Activated naive CD8-positive, alpha-beta T cell (primary cell): ENCODE results near the gene NKAIN2.

Source experiments
- H3K27ac Mint-ChIP-seq: one replicate; pipeline ENCODE4 v1.8.0; 2021; ENCODE audit warnings: mixed read lengths
- H3K27me3 Mint-ChIP-seq: one replicate; pipeline ENCODE4 v1.8.0; 2021; ENCODE audit warnings: mixed read lengths
- H3K36me3 Mint-ChIP-seq: one replicate; pipeline ENCODE4 v1.8.0; 2021; ENCODE audit warnings: mixed read lengths
- H3K4me1 Mint-ChIP-seq: one replicate; pipeline ENCODE4 v1.8.0; 2021; ENCODE audit warnings: low read depth, mixed read lengths
- H3K4me3 Mint-ChIP-seq: one replicate; pipeline ENCODE4 v1.8.0; 2021; ENCODE audit warnings: mild to moderate bottlenecking, mixed read lengths
- H3K9me3 Mint-ChIP-seq: one replicate; pipeline ENCODE4 v1.8.0; 2021; ENCODE audit warnings: low read depth, mixed read lengths

Gene NKAIN2

DNA sequence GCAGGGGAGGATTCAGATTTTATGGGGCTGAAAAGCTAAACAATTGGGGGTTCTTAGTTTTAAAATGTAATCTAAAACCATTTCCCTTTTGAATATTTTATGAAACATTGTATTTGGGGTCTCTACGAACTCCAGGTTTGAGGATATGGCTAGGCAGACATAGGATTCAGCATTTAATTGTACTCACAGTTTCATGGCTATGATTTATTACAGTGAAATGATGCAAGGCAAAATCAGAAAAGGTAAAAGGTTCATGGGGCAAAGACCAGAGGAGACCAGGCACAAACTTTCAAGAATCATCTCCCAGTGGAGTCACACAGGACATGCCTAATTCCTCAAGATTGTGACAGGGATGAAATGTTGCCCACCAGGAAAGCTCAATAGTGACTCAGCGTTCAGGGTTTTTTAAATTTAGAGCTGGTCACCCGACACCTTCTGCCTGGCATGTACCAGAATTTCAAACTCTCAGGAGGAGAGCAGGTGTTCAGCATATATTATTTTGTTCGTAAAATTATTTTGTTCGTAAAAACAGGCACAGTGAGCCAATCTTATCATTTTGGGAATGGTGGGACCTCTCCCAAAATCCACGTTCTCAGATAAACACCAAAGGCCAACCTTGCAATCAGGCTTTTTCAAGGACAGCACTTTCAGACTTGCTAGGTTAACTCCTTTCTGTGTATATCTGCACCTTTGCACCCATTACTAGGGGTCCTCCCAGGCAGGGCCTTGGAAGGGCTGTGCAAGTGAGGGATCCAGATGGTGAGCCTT is 270.3 kb downstream of the NKAIN2 start:
- H3K4me1 Mint-ChIP-seq, result no peaks in the 10 kb centered on the region
- no peaks in the 10 kb centered on the region for H3K36me3 Mint-ChIP-seq
- peaks cover 5% of the 10 kb centered on the region for H3K9me3 Mint-ChIP-seq
- H3K4me3 Mint-ChIP-seq, result no peak overlapping the region
- H3K27ac Mint-ChIP-seq, result no peak overlapping the region
- no peaks in the 10 kb centered on the region for H3K27me3 Mint-ChIP-seq

DNA sequence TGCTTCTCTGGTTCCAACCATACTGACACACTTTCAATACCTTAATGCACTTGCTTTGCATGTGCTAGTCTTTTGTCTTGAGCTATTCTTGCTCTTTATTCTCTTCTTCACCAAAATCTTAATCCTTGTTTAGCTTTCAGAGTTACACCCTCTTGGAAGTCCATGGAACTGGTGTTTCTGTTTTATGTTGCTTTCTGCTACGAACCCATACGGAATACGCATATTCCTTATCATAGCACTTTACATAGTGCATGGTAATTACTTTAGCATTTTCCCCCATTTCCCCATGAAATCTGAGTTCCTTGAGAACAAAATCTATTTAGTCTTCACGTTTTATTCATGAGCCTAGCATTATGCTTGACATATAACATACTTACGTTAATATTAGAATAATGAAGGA is 270.9 kb downstream of the NKAIN2 start:
- Mint-ChIP-seq H3K4me1 (no peaks in the 10 kb centered on the region), H3K4me3 (no peak overlapping the region), H3K36me3 (no peaks in the 10 kb centered on the region), H3K9me3 (peaks cover 5% of the 10 kb centered on the region), H3K27me3 (no peaks in the 10 kb centered on the region), H3K27ac (no peak overlapping the region)

DNA sequence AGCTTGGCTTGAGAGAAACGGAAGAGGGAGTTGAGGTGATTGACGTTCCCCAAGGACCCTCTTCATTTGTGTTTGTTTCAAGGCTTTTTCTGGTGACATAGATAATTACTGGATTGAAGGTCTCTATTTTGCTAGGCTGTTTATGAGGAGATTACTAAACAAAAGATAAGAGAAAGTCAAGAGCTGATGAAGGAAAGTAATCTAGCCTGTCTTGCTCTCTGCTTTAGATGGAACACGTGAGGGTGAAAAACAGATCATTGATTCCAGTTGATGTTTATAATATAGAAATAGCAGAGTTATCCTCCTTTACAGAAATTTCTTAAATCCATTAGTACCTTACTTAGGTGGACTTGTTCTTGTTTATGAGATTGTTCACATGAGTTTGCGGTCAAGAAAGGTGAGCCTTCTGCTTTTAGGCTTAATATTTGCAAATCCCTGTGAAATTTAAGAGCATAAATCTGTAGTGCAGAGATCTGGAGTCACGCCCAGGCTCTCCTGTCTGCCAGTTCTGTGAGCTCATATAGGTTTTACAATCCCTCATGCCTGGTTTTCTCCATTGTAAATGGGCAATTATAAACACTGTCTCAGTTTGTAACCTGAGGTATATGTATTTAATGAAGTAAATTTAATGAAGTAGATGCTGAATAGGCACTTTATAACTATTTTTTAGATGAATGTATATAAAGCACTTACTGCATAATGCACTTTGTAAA is 272.8 kb downstream of the NKAIN2 start:
- H3K36me3 Mint-ChIP-seq, result no peaks in the 10 kb centered on the region
- no peak overlapping the region for H3K4me3 Mint-ChIP-seq
- H3K4me1 Mint-ChIP-seq, result no peaks in the 10 kb centered on the region
- no peaks in the 10 kb centered on the region for H3K27me3 Mint-ChIP-seq
- H3K27ac Mint-ChIP-seq, result no peak overlapping the region
- peaks cover 3% of the 10 kb centered on the region for H3K9me3 Mint-ChIP-seq

DNA sequence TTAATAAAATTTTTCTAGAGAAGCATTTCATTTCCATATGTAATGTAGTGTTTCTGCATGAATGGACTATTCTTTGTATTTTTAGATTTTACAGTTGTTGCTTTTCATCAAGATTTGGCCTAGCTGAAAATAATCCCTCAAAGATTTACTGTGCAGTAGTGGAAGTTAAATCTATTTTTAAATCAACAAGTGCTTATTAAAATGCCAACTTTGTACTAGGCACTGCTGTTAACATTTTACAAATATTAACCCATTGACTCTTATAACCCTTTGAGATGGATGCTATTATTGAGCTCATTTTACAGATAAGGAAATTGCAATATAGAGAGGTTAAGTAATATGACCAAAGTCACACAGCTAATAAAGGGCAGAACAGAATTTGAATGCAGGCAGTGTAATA is 274.5 kb downstream of the NKAIN2 start:
- Mint-ChIP-seq H3K27ac (no peak overlapping the region), H3K36me3 (no peaks in the 10 kb centered on the region), H3K4me1 (no peaks in the 10 kb centered on the region), H3K27me3 (no peaks in the 10 kb centered on the region), H3K9me3 (no peaks in the 10 kb centered on the region), H3K4me3 (no peak overlapping the region)

DNA sequence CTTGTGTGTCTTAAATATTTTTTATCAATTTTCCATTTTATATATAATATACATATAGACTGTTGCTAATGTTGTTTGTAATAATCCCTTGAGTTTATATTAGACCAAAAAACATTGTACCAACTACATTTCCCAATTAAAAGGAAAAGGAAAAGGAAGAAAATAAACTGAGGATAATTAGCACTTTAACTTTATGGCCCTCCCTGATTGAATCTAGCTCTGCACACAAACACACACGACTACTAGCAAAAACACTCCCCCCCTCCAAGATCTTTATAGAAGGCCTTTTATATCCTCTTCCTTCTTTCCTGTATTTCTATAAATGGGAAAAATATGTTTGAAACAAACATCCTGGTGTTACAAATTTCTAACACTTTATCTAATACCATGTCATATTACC is 276.8 kb downstream of the NKAIN2 start:
- H3K36me3 Mint-ChIP-seq, result no peaks in the 10 kb centered on the region

DNA sequence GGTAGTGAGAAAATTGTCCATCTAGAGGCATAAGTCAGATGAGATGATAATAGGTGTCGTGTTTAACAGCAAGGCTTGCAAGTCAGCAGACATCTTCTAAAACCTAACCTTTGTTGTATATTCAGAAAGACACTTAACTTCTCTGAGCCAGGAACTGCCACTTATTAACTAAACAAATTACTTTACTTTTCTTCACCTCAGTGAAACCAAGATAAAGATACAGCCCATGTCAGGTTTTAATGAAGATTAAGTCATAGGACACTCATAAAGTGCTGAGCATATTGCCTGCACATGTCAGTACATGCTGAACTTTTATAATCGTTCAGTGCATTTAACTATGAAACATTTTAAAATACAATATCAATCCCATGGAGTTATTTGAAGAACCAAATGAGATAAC is 286.8 kb downstream of the NKAIN2 start:
- H3K4me3 Mint-ChIP-seq, result no peak overlapping the region
- H3K9me3 Mint-ChIP-seq, result peaks cover 3% of the 10 kb centered on the region
- no peaks in the 10 kb centered on the region for H3K36me3 Mint-ChIP-seq
- H3K27ac Mint-ChIP-seq, result no peak overlapping the region
- no peaks in the 10 kb centered on the region for H3K27me3 Mint-ChIP-seq
- H3K4me1 Mint-ChIP-seq, result no peaks in the 10 kb centered on the region

More for the DNA sequence above, 276.8 kb downstream of the NKAIN2 start:
- H3K27me3 Mint-ChIP-seq, result no peaks in the 10 kb centered on the region
- no peaks in the 10 kb centered on the region for H3K4me1 Mint-ChIP-seq
- no peaks in the 10 kb centered on the region for H3K9me3 Mint-ChIP-seq
- no peak overlapping the region for H3K27ac Mint-ChIP-seq
- no peak overlapping the region for H3K4me3 Mint-ChIP-seq

DNA sequence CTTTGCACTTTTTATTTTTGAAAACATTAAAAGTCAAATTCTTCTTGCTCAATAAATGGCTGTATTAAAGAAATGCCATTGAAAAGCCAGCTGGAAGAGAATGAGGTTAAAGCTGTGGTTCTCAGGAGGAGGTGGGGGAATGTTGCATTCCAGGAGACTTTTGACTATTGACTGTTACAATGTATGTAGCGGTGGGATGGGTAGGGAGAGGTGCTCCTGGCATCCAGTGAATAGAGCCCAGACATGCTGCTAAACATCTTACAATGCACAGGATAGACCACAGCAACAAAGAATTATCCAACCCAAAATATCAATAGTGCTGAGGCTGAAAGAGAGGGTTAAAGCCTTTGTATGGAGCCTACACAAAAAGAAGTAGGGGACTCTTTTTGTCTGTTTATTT is 295.9 kb downstream of the NKAIN2 start:
- Mint-ChIP-seq H3K27me3 (no peaks in the 10 kb centered on the region), H3K4me1 (no peaks in the 10 kb centered on the region), H3K27ac (no peak overlapping the region), H3K4me3 (no peak overlapping the region), H3K36me3 (no peaks in the 10 kb centered on the region), H3K9me3 (peaks cover 4% of the 10 kb centered on the region)

DNA sequence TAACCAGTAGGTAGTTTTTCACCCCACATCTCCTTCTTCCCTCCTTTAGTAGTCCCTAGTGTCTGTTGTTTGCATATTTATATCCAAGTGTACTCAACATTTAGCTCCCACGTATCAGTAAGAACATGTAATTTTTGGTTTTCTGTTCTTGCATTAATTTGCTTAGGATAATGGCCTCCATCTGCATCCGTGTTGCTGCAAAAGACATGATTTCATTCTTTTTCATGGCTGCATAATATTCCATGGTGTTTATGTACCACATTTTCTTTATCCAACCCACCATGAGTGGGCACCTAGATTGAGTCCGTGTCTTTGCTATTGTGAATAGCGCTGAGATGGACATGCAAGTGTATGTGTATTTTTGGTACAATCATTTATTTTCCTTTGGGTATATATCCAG is 306.8 kb downstream of the NKAIN2 start:
- Mint-ChIP-seq H3K4me1 (no peaks in the 10 kb centered on the region), H3K27me3 (no peaks in the 10 kb centered on the region), H3K9me3 (peaks cover 11% of the 10 kb centered on the region), H3K4me3 (no peak overlapping the region), H3K36me3 (no peaks in the 10 kb centered on the region), H3K27ac (no peak overlapping the region)

DNA sequence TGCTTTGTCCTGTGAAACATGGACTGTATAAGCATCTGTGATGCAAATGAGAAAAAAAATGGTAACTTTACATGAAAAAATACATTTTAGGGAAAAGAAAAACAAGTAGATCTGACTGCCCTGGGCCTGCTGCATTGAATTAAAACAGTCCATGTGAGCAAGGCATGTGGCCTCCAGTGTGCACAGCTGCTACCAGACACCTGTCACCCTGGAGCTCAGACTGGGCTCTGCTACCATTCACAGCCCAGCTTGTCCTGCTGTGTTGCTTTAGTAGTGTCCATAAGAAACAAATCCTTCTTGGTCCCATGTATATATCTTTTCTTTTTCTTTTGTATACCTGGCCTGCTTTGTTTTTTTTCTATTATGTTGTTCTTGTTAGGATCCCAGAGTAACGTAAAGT is 315.9 kb downstream of the NKAIN2 start:
- Mint-ChIP-seq H3K36me3 (no peaks in the 10 kb centered on the region), H3K4me3 (no peak overlapping the region), H3K9me3 (peaks cover 5% of the 10 kb centered on the region), H3K27ac (no peak overlapping the region), H3K4me1 (no peaks in the 10 kb centered on the region), H3K27me3 (no peaks in the 10 kb centered on the region)

DNA sequence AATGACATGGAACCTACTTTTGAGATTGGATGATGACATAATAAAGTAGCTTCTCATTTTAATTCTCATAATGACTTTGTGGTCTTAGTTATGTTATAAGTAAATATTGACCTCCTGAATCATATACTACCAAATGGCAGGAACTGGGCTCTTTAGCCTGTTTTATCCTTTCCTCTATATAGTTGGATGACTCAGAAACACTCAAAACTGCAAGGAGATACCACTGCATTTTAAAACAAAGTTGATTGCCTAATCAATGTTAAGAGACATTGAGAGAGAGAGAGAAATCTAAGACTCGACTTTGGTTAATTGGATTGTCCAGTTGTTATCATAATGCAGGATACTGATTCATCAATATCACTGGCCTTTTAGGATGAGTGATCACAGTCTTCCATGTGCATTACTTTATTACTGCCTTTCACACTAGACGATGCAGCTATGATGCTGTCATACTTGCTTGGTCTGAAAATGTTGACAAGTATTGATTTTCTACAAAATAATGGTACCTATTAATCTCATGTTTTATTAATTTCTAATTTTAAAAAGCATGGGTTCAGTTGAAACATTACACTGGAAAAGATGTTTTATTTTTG is 320.0 kb downstream of the NKAIN2 start:
- no peak overlapping the region for H3K27ac Mint-ChIP-seq
- H3K36me3 Mint-ChIP-seq, result no peaks in the 10 kb centered on the region
- H3K4me1 Mint-ChIP-seq, result no peaks in the 10 kb centered on the region
- no peak overlapping the region for H3K4me3 Mint-ChIP-seq
- peaks cover under 1% of the 10 kb centered on the region for H3K9me3 Mint-ChIP-seq
- no peaks in the 10 kb centered on the region for H3K27me3 Mint-ChIP-seq

DNA sequence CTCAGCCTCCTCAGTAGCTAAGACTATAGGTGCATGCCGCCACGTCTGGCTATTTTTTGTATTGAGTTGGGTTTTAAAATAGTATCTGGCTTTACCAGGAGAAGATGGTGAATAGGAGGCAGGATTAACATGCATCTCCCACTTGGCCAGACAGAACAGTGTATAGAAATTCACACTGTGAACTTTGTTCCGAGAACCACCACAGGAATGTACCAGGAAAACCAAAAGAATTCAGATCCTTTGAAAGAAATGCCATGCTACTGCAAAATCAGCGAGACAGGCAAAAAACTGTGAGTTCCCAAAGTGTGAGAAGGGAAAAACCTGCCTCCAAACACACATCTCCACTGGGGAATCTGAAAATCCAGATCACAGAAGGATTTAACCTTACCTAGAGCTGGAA is 327.6 kb downstream of the NKAIN2 start:
- Mint-ChIP-seq H3K9me3 (peaks cover 8% of the 10 kb centered on the region), H3K27me3 (no peaks in the 10 kb centered on the region)

DNA sequence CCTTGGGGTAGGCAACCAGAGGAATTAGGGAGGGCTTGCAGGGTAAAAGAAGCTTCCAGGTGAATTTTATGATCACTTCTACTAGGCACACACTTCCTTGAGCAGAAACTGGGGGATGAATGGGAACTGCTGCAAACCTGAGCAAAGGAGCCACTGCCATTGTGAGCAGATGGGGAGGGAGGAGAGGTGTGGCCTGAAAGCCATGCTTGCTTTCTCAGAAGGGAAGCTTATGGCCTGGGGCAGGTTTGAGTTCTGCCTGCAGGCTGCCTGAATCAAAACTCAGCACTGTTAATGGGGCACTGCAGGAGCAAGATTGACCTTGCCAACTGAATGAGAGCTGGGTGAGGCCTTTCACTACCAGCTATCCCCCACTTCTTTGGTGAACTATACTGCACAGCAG is 328.1 kb downstream of the NKAIN2 start:
- Mint-ChIP-seq H3K4me1 (no peaks in the 10 kb centered on the region), H3K27me3 (no peaks in the 10 kb centered on the region), H3K36me3 (no peaks in the 10 kb centered on the region), H3K27ac (no peak overlapping the region), H3K4me3 (no peak overlapping the region), H3K9me3 (peaks cover 8% of the 10 kb centered on the region)

More for the DNA sequence above, 327.6 kb downstream of the NKAIN2 start:
- H3K4me3 Mint-ChIP-seq, result no peak overlapping the region
- H3K27ac Mint-ChIP-seq, result no peak overlapping the region
- no peaks in the 10 kb centered on the region for H3K4me1 Mint-ChIP-seq
- H3K36me3 Mint-ChIP-seq, result no peaks in the 10 kb centered on the region

DNA sequence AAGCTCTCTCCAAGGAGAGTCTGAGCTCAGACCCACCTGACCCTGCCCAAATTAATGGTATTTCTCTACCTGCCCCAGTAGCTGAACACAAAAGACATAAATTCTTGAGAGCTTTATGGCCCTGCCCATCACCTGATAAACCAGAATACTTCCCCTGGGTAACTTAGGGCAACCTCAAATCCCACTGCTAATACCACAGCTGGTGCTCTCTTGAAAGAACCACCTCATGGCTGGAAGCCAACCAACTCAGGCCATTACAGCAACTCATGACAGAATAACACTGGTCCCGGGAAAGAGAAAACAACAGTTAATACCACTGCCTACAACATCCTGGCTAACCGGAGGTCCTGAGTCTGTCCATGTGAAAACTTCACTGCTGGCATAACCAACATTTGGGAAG is 328.6 kb downstream of the NKAIN2 start:
- no peak overlapping the region for H3K4me3 Mint-ChIP-seq
- H3K27ac Mint-ChIP-seq, result no peak overlapping the region
- peaks cover 8% of the 10 kb centered on the region for H3K9me3 Mint-ChIP-seq
- no peaks in the 10 kb centered on the region for H3K27me3 Mint-ChIP-seq
- no peaks in the 10 kb centered on the region for H3K4me1 Mint-ChIP-seq
- no peaks in the 10 kb centered on the region for H3K36me3 Mint-ChIP-seq

DNA sequence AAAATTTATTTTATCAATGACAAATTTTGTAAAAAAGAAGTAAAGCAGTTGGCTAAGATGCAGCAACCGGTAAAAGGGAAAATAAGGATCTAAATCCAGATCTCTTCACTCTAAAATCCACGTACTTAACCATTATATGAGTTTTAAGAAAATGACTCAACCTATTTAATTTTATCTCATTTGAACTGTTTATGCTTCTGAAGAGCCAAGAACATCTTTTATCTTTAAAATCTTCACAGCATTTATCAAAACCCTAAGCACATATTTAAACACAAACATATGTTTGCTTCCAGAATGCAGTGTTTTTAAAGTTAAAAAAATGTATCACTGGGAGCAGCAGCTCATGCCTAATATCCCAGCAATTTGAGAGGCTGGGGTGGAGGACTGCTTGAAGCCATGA is 339.2 kb downstream of the NKAIN2 start:
- Mint-ChIP-seq H3K36me3 (no peaks in the 10 kb centered on the region), H3K9me3 (peaks cover 18% of the 10 kb centered on the region), H3K27ac (no peak overlapping the region)

DNA sequence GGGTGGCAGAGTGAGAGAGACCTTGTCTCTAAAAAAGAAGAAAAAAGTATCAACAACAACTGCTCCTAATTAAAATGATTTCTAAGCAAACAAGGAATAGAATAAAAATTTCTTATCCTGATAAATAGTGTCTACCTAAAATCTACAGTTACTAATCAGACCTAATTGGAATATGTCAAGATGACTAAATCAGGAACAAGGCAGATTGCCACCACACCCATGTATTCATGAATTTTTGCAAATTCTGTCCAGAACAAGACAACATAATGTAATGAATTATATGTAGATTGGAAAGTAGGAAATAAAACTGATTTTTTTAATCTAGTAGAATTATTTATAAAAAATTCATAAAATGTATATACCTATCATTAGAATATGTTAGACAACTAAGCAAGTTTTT is 339.8 kb downstream of the NKAIN2 start:
- Mint-ChIP-seq H3K27ac (no peak overlapping the region), H3K9me3 (peaks cover 18% of the 10 kb centered on the region), H3K4me1 (no peaks in the 10 kb centered on the region), H3K4me3 (no peak overlapping the region), H3K36me3 (no peaks in the 10 kb centered on the region), H3K27me3 (no peaks in the 10 kb centered on the region)

More for the DNA sequence above, 339.2 kb downstream of the NKAIN2 start:
- Mint-ChIP-seq H3K27me3 (no peaks in the 10 kb centered on the region), H3K4me3 (no peak overlapping the region), H3K4me1 (no peaks in the 10 kb centered on the region)
